HG02678 (cell line): ENCODE results near the gene JUNB.
"Not testable (repeated sequence)": the region's sequence is repeated elsewhere in the genome, so short reads cannot be mapped to it uniquely, and the experiment has no call there.

Source experiments
- ATAC-seq: cut with Tn5 transposase; IDR thresholded peaks from one replicate; pipeline ENCODE4 v1.9.1; 2021; ENCODE audit warnings: mild to moderate bottlenecking, moderate library complexity; ENCODE audit not compliant: unreplicated experiment

Gene JUNB

GRCh38 chr19:12788682-12789097, 2.6 kb upstream of the JUNB start:
- no peak for ATAC-seq

GRCh38 chr19:12789098-12789903, 2.0 kb upstream of the JUNB start:
- ATAC-seq = no peak

DNA sequence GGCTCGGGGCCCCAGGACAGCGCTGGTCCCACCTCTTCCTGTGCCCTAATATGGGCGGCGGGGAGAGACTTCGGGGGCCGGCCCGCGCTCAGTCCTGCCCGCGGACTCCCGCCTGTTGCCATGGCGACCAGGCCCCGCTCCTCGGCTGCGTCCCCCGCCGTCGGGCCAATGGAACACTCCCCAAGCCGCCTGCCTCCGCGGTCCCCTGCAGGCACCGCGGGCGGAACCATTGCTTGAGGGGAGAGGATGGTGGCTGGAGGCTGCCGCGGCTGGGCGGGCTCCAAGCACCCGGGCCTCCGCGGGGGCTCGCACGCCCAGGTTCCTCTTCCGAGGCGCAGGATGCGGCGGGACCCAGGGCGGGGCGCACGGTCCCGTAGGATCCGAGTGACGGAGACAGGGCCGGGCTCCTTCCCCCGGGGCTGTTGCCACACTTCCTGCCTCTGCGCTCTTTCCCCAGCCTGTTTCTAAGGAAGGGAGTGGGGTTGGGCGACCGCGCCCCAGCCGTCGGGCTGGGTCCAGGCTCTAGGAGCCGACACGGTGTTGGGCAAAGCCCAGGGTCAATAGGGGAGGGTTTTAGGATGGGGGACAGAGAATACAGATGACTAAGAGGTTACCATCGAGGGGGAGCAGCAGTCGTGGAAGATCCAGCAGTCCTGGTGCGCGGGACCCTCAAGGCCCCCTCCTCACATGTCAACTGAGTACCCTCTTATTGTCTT, 1.2 kb upstream of the JUNB start:
- ATAC-seq = peak; percentile 39

GRCh38 chr19:12790628-12791344, 500 bp upstream of the JUNB start:
- no peak for ATAC-seq

DNA sequence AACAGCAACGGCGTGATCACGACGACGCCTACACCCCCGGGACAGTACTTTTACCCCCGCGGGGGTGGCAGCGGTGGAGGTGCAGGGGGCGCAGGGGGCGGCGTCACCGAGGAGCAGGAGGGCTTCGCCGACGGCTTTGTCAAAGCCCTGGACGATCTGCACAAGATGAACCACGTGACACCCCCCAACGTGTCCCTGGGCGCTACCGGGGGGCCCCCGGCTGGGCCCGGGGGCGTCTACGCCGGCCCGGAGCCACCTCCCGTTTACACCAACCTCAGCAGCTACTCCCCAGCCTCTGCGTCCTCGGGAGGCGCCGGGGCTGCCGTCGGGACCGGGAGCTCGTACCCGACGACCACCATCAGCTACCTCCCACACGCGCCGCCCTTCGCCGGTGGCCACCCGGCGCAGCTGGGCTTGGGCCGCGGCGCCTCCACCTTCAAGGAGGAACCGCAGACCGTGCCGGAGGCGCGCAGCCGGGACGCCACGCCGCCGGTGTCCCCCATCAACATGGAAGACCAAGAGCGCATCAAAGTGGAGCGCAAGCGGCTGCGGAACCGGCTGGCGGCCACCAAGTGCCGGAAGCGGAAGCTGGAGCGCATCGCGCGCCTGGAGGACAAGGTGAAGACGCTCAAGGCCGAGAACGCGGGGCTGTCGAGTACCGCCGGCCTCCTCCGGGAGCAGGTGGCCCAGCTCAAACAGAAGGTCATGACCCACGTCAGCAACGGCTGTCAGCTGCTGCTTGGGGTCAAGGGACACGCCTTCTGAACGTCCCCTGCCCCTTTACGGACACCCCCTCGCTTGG, 966 bp downstream of the JUNB start:
- no peak for ATAC-seq

- no peak for ATAC-seq
These were observed 1.6 kb downstream of the JUNB start for GRCh38 chr19:12792853-12793289.

DNA sequence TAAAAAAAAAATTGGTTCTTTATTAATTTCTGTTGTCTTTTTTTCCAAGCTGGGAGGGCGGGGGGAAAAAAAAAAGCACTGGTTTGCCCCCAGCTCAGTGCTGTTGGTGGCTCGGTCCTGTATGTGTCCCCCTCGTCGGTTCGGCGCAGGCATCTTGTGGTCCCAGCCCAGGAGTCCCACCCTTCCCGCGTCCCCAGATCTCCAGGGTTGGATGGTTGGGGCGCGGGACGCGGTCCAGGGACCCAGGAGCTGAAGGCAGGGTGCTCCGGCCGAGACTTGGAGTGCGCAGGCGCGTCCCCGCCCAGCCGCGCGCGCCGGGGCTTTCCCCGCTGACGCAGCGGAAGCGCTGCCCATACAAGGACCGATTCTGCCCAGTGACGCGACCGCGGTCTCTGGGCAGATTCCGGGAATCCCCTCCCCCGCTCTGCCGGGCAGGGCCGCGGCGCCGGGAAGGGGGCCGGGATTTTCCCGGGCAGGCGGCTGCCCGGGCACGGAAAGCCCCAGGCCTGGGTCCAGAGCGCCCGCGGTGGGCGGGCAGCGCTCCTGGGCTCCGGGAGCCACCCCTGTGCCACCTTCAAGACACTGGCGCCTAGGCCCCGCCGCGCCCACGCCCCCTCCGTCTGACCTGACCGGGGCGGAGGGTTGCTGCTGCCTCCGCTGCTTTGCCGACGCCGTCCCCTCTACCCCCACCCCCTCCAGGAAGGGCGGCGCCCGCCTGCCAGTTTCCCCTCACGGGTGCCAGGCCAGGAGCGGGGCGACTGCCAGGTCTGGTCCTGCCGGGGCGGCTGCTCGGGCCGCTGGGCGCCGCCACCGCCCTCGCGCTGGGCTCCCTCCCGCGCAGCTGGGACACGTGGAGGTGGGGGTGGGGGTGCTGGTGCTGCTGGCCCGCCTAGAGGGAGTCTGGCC, 2.3 kb downstream of the JUNB start:
- peak; percentile 35 for ATAC-seq

DNA sequence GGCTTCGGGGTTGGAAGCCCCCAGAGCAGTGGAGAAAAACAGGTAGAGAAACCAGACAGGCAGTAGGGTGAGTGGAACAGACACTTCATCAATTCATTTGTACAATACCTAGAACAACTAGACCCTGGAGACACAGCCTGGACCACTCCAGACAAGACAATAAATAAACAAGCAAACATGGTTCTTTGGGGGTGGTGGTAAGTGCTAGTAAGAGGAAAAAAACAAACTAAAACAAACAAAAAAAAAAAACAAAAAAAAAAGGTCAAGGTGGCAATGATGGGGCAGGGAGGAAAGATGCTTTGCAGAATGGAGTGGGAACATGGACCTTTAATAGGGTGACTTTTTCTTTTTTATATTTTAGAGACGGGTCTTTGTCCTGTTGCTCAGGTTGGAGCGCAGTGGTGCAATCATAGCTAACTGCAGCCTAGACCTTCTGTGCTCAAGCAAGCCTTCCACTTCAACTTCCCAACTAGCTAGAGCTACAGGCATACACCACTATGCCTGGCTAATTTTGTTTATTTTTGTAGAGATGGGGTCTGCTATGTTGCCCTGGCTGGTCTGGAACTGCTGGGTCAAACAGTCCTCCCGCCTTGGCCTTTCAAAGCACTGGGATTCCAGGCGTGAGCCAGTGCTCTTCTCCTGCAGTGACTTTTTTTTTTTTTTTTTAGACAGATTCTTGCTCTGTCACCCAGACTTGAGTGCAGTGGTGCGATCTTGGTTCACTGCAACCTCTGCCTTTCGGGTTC, 3.1 kb downstream of the JUNB start:
- ATAC-seq = no peak

DNA sequence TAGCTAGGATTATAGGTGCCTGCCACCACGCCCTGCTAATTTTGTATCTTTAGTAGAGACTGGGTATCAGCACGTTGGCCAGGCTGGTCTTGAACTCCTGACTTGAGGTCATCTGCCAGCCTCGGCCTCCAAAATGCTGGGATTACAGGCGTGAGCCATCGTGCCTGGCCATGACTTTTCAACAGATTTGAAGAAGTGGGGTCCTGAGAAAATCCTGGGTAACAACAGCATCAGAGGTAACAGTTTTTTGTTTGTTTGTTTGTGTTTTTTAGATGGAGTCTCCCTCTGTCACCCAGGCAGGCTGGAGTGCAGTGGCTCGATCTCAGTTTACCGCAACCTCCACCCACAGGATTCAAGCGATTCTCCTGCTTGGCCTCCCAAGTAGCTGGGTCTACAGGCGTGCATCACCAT, 3.7 kb downstream of the JUNB start:
- no peak for ATAC-seq

DNA sequence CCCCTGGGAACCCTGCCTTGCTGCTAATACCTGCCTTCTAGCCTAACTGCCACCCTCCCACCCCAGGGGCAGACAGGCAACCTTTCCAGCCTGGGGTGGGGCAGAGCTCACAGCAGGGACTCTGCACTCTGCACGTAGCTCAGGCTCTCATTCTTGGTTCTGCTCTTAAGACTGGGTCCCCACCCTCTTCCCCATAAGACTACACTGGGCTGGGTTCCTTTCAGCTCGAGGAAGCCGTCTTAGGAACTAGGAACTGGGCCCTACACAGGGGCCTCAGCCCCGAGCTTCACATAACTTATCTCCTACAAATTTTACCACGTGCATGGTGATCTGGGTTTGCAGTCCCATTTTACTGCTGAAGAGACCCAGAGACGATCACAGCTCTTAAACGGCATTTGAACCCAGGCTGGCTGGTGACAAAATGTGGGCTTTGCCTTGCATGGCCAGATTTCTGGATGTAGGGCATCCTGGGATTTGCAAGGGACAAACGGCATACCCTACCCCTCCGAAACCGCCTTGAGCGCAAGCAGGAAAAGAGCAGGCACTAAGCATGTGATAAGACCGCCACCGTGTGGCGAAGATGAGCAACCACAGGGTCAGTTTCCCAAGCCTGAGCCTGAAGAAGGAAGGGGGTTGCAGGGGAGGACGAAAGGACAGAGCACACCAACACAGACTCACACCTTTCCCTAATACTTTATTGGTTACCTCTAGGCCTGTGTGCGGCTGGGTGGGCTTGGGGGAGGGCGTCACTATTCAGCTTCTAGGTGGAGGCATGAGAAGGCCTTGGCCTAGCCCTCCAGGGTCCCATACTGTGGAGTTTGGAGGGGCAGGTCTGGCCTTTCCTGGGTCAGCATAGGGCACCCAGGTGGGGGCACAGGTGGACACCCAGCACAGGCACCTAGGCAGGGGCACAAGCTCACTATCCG, 5.1 kb downstream of the JUNB start:
- no peak for ATAC-seq

DNA sequence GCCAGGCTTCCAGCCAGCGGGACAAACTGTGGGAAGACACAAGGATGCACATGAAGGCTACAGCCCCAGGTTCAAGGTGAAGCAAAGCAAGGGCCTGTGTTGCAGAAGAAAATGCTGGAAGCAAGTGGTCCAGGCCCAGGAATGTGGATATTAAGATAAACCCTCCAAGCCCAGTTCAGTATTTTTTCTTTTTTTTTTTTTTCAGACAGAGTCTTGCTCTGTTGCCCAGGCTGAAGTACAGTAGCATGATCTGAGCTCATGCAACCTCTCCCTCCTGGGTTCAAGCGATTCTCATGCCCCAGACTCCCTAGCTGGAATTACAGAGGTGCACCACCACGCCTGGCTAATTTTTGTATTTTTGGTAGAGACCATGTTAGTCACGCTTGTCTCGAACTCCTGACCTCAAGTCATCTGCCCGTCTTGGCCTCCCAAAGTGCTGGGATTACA, 5.9 kb downstream of the JUNB start:
- ATAC-seq = no peak

DNA sequence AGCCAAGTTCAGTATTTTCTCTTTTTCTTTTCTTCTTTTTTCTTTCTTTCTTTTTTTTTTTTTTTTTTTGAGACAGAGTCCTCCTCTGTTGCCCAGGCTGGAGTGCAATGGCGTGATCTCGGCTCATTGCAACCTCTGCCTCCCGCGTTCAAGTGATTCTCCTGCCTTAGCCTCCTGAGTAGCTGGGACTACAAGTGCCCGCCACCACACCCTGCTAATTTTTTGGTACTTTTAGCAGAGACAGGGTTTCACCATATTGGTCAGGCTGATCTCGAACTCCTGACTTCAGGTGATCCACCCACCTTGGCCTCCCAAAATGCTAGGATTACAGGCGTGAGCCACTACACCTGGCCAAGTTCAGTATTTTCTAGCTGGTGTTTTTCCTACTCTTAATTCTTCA, 6.3 kb downstream of the JUNB start:
- ATAC-seq = not testable (repeated sequence)

DNA sequence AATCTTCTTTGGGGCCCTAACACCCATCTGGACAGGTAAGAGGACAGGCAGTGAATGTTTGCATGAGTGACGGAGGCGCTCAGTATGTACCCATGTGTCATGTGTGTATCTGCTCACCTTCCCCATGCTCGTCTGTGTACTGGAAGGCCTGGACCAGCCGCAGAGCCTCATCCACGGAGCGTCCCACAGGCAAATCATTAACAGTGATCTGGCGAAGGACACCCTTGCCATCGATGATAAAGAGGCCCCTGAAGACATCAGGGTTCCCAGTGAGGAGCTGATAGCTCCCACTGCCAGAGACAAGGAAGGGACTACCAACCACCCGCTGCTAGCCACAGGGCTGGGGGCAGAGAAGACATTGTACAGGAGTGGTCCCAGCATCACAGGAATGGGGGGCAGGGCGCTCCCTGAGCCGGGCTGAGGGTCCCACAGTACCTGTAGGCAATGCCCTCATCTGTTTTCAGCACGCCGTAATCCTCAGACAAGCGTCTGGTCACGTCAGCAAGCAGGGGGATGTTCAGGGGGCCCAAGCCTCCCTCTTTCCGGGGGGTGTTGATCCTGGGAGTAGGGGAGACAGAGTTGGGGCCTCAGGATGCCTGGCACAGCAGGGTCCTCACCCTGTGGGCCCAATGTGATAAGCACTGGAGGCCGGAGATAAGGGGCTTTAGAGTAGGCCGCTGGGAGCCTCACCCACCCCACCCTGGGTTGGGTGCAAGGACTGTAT, 8.6 kb downstream of the JUNB start:
- ATAC-seq = no peak

GRCh38 chr19:12800466-12800770, 9.1 kb downstream of the JUNB start:
- no peak for ATAC-seq

GRCh38 chr19:12800923-12801465, 9.7 kb downstream of the JUNB start:
- no peak for ATAC-seq

DNA sequence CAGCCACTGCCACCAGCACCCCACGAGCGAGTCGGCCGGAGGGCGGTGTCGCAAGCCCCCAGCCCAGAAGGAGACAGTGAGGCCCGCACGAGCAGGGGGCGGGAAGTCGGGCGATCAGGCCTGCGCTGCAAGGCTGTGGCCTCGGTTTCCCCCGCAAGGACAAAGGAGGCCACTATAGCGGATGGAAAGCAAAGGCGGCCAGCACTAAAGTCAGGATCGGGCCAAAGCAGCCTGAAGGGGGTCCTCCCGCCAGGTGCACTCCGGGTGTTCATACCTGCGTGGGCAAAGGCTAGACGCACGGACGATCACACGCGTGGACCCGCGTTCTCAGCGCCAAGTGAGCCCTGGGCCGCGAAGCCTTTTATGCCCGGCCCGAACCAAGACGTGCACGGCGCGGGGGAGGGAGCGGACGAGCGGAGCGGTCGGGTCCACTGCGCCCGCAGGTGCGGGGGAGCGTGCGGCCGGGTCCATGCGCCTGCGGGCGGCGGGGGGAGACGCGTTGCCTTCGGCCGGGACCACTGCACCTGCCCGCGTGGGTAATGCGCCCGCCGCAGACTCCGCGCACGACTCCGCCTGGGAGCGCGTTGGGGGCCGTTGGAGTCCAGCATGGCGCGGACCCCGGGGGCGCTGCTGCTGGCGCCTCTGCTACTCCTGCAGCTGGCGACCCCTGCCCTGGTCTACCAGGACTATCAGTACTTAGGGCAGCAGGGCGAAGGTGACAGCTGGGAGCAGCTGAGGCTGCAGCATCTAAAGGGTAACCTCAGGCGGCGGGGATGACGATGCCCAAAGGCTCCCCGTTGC, 10.4 kb downstream of the JUNB start, which contains the start of the genes PRDX2 and THSD8:
Gene PRDX2 (minus strand): TSS at position 335 of the 801 bp plus-strand sequence. CDS start 539 bp downstream, outside the sequence.
Gene THSD8 (plus strand): TSS at position 604 of the 801 bp plus-strand sequence. CDS start 3 bp downstream, at position 607.
- peak; percentile 44 for ATAC-seq
